GM19438 (cell line): ENCODE results near the gene COMMD7.
"Not testable (repeated sequence)": the region's sequence is repeated elsewhere in the genome, so short reads cannot be mapped to it uniquely, and the experiment has no call there.

Experiments used
- ATAC-seq: cut with Tn5 transposase; IDR thresholded peaks from one replicate; pipeline ENCODE4 v1.9.1; 2021; ENCODE audit warnings: low read depth; ENCODE audit not compliant: unreplicated experiment

The COMMD7 gene

GRCh38 chr20:32737371-32738223 is 5.7 kb downstream of the COMMD7 start:
- no peak for ATAC-seq

GRCh38 chr20:32731882-32732266 is 11.4 kb downstream of the COMMD7 start:
- no peak for ATAC-seq

GRCh38 chr20:32729334-32729733 is 13.9 kb downstream of the COMMD7 start:
- not testable (repeated sequence) for ATAC-seq

- ATAC-seq: not testable (repeated sequence)
Observed at GRCh38 chr20:32728435-32728834, 14.8 kb downstream of the COMMD7 start.

GRCh38 chr20:32727683-32728082 is 15.6 kb downstream of the COMMD7 start:
- no peak for ATAC-seq

- no peak for ATAC-seq
Observed at GRCh38 chr20:32718749-32719348, 24.4 kb downstream of the COMMD7 start.

GRCh38 chr20:32711346-32711745 is 31.9 kb downstream of the COMMD7 start:
- ATAC-seq: no peak

GRCh38 chr20:32709632-32710121 is 33.6 kb downstream of the COMMD7 start:
- no peak for ATAC-seq

GRCh38 chr20:32709029-32709631 is 34.1 kb downstream of the COMMD7 start:
- not testable (repeated sequence) for ATAC-seq

GRCh38 chr20:32707691-32708581 is 35.3 kb downstream of the COMMD7 start:
- no peak for ATAC-seq

- ATAC-seq: no peak
Observed at GRCh38 chr20:32706486-32706885, 36.8 kb downstream of the COMMD7 start.

- ATAC-seq: no peak
Observed at GRCh38 chr20:32702706-32703425, 40.4 kb downstream of the COMMD7 start.

GRCh38 chr20:32697608-32698007 is 45.7 kb downstream of the COMMD7 start:
- ATAC-seq: no peak

GRCh38 chr20:32695089-32695488 is 48.2 kb downstream of the COMMD7 start:
- no peak for ATAC-seq

GRCh38 chr20:32688966-32689365 is 54.3 kb downstream of the COMMD7 start:
- ATAC-seq: not testable (repeated sequence)

GRCh38 chr20:32687180-32687532 is 56.1 kb downstream of the COMMD7 start:
- ATAC-seq: no peak

GRCh38 chr20:32686530-32687179 is 56.6 kb downstream of the COMMD7 start:
- no peak for ATAC-seq

- ATAC-seq: no peak
Observed at GRCh38 chr20:32685541-32686529, 57.4 kb downstream of the COMMD7 start.
